Breast epithelium (tissue), 3 donors: ENCODE measurements around the gene KCNH1.

Experiments used
- POLR2A ChIP-seq: fragments of 450-650 bp; IDR thresholded peaks from one replicate; pipeline ENCODE4 v1.6.1; 2016; ENCODE audit warnings: antibody characterized with exemption, mild to moderate bottlenecking, moderate library complexity
- POLR2AphosphoS5 ChIP-seq, 3 donors: sonication (generic); formaldehyde crosslinking; IDR thresholded peaks; one replicate each; pipeline ENCODE4 v1.6.1; 2017; ENCODE audit warnings: antibody characterized with exemption in 3 of 3
- TF ChIP-seq, protein P1 (sequence below), 3 donors: fragments of 450-650 bp; IDR thresholded peaks; one replicate each; pipeline ENCODE4 v1.5.1; 2016 to 2017; ENCODE audit warnings: antibody characterized with exemption in 3 of 3, mild to moderate bottlenecking in 3 of 3, moderate library complexity in 3 of 3

DNA sequence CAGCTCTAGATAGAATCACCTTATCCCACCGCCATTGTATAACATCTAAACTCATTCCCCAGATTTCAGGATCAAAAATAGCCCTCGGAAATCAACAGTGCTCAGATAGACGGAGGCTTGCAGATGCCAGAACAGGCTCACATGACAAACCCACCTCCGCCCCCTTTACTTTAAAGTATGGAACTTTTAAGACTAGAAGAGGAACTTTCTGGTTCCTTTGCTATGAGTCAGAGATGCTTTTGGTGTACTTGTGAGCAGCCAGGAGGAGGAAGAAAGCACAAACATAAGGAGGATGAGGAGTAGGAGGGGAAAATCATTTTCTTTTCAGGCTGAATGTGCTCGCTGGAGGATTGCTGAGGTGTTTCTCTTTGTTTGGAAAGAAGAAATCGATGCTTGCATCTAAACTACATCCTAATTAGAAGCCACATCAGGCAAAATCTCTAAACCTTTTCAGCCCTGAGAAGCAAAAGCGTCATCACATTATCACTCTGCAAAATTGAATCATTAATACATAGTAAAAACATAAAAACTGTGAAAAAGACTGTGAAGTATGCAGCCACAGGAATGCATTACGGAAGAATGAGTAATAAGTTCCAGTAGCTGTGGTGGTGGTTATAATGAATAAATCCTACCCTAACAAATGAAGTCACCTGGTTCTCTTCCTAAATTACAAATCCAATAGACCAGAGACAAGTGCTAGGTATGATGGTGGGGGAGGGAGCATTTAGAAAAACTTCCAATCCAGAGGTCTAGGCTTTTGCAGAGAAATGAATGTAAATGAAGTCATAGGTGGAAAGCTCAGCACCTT is 251.3 kb downstream of the KCNH1 start:
- TF ChIP-seq POLR2A (no peak), POLR2AphosphoS5 (IDR thresholded peaks at IDR 0.05) (no peak)
- TF ChIP-seq, protein P1, sequence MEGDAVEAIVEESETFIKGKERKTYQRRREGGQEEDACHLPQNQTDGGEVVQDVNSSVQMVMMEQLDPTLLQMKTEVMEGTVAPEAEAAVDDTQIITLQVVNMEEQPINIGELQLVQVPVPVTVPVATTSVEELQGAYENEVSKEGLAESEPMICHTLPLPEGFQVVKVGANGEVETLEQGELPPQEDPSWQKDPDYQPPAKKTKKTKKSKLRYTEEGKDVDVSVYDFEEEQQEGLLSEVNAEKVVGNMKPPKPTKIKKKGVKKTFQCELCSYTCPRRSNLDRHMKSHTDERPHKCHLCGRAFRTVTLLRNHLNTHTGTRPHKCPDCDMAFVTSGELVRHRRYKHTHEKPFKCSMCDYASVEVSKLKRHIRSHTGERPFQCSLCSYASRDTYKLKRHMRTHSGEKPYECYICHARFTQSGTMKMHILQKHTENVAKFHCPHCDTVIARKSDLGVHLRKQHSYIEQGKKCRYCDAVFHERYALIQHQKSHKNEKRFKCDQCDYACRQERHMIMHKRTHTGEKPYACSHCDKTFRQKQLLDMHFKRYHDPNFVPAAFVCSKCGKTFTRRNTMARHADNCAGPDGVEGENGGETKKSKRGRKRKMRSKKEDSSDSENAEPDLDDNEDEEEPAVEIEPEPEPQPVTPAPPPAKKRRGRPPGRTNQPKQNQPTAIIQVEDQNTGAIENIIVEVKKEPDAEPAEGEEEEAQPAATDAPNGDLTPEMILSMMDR (IDR thresholded peaks at IDR 0.05), result no peak
